Ishikawa (cell line): ENCODE measurements around the gene MUSTN1.

Experiments used
- EP300 ChIP-seq: IDR thresholded peaks from 2 replicates; pipeline ENCODE4 v1.6.1; 2012; ENCODE audit warnings: borderline replicate concordance
- FOXM1 ChIP-seq: IDR thresholded peaks from 2 replicates; pipeline ENCODE4 v1.6.1; 2012; ENCODE audit warnings: low read depth, borderline replicate concordance
- TEAD4 ChIP-seq: IDR thresholded peaks from 2 replicates; pipeline ENCODE4 v1.6.1; 2012
- YY1 ChIP-seq: IDR thresholded peaks from 2 replicates; pipeline ENCODE4 v1.6.1; 2012; ENCODE audit warnings: low read depth
- ZBTB7A ChIP-seq: IDR thresholded peaks from 2 replicates; pipeline ENCODE4 v1.6.1; 2012; ENCODE audit warnings: low read depth
- TF ChIP-seq, protein P1 (sequence below): IDR thresholded peaks from 2 replicates; pipeline ENCODE4 v1.6.1; 2012; ENCODE audit warnings: low read depth, mild to moderate bottlenecking

DNA sequence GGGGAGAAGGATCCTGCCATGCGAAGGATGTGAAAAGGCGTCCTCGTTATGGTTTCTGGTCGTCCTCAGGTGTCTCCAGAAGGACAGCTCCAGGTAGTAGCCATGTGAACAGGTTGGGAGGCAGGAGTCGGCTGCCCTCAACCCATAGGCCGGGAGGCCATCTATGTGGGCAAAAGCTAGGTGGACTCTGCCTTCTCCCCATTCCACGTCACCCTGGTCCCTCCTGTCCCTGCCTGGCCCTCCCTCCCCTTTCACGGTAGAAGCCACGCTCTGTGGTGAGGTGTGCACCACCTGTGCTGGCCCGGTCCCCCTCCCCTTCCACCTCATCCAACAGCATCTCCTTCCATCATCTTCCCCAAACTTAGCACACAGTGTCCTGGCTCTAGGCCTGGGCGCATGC lies 23.9 kb downstream of the MUSTN1 start:
- TF ChIP-seq EP300 = no peak
- no peak for TF ChIP-seq FOXM1
- TF ChIP-seq, protein P1, sequence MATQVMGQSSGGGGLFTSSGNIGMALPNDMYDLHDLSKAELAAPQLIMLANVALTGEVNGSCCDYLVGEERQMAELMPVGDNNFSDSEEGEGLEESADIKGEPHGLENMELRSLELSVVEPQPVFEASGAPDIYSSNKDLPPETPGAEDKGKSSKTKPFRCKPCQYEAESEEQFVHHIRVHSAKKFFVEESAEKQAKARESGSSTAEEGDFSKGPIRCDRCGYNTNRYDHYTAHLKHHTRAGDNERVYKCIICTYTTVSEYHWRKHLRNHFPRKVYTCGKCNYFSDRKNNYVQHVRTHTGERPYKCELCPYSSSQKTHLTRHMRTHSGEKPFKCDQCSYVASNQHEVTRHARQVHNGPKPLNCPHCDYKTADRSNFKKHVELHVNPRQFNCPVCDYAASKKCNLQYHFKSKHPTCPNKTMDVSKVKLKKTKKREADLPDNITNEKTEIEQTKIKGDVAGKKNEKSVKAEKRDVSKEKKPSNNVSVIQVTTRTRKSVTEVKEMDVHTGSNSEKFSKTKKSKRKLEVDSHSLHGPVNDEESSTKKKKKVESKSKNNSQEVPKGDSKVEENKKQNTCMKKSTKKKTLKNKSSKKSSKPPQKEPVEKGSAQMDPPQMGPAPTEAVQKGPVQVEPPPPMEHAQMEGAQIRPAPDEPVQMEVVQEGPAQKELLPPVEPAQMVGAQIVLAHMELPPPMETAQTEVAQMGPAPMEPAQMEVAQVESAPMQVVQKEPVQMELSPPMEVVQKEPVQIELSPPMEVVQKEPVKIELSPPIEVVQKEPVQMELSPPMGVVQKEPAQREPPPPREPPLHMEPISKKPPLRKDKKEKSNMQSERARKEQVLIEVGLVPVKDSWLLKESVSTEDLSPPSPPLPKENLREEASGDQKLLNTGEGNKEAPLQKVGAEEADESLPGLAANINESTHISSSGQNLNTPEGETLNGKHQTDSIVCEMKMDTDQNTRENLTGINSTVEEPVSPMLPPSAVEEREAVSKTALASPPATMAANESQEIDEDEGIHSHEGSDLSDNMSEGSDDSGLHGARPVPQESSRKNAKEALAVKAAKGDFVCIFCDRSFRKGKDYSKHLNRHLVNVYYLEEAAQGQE = no peak
- no peak for TF ChIP-seq YY1
- TF ChIP-seq ZBTB7A = no peak
- TF ChIP-seq TEAD4 = no peak
